ENCODE results near the gene CDC42BPB. TPM values are rescaled to one million over a fixed set of nuclear protein-coding genes. Genes with fewer than 3 reads are reported as not detected.

Gene CDC42BPB
- total and polyA plus RNA-seq, 2 of the 13 experiments (the other 11 are each of a cell fraction or from before 2014, with no cell fraction given), result 19.7 to 32.3 TPM

DNA sequence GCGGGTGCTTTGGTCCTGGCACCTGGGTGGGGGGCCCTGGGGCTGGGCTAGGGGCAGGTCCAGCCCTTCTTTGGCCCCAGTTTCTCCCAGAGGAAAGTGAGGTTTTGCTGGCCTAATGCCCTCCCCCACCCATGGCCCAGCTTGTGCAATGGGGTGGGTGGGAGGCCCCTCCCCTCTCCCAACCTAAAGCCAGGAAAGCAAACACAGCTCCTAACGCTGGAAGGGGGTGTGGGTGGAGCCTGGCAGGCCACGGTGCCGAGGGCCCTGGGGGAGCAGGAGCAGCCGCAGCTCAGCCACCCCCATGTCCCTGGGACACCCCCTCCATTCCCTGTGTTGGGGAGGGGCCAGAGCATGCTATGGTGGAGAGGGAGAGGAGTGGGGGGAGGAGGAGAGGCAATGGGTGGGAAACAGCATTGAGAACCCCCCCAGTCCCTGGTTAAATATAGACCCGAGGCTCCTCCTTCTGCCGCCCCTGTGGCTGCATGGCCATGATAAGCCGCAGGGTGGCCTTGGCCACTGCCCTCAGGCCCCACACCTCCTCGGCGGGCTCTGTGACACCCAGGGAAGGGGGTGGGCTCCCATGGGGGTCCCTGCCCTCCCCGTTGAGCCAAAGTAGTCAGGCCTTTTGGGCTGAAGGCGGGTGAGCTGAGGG lies 41.9 kb upstream of the CDC42BPB start (continued):
- TF ChIP-seq ASH2L (IDR thresholded peaks at IDR 0.05; ENCODE audit: insufficient read length, low read depth, low read length) (peak; percentile 72), REL (CRISPR knock-in tag; conservative IDR thresholded peaks at IDR 0.05) (no peak; the same call in 1 of the 2 replicates), U2AF1 (optimal IDR thresholded peaks at IDR 0.05; ENCODE audit: low read depth, low read length) (no peak), ATF2 (CRISPR knock-in tag; IDR thresholded peaks at IDR 0.05) (peak; percentile 86; the same call in 1 of the 2 replicates), ZNF451 (CRISPR knock-in tag; IDR thresholded peaks at IDR 0.05) (peak; percentile 51), STAT5B (CRISPR knock-in tag; IDR thresholded peaks at IDR 0.05) (no peak), TRIM22 (IDR thresholded peaks at IDR 0.05) (no peak), TCF7L2 (IDR thresholded peaks at IDR 0.05; ENCODE audit: low read depth, low read length) (no peak), ZNF773 (CRISPR knock-in tag; IDR thresholded peaks at IDR 0.05; ENCODE audit: borderline replicate concordance) (0 out of 2 replicates have a peak, but pooled peaks have one; percentile 44), ZNF224 (CRISPR knock-in tag; IDR thresholded peaks at IDR 0.05) (no peak), ZNF768 (CRISPR knock-in tag; IDR thresholded peaks at IDR 0.05) (0 out of 2 replicates have a peak, but pooled peaks have one; percentile 10), ZMAT3 (CRISPR knock-in tag; conservative IDR thresholded peaks at IDR 0.05) (peak; percentile 32; the same call in 1 of the 2 replicates), HIVEP1 (CRISPR knock-in tag; IDR thresholded peaks at IDR 0.05) (peak; percentile 95), ZNF430 (CRISPR knock-in tag; IDR thresholded peaks at IDR 0.05) (no peak), E2F1 (CRISPR knock-in tag; IDR thresholded peaks at IDR 0.05) (0 out of 2 replicates have a peak, but pooled peaks have one; percentile 56)
- TF ChIP-seq, protein P1, sequence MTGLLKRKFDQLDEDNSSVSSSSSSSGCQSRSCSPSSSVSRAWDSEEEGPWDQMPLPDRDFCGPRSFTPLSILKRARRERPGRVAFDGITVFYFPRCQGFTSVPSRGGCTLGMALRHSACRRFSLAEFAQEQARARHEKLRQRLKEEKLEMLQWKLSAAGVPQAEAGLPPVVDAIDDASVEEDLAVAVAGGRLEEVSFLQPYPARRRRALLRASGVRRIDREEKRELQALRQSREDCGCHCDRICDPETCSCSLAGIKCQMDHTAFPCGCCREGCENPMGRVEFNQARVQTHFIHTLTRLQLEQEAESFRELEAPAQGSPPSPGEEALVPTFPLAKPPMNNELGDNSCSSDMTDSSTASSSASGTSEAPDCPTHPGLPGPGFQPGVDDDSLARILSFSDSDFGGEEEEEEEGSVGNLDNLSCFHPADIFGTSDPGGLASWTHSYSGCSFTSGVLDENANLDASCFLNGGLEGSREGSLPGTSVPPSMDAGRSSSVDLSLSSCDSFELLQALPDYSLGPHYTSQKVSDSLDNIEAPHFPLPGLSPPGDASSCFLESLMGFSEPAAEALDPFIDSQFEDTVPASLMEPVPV (CRISPR knock-in tag; IDR thresholded peaks at IDR 0.05), result no peak; the same call in 1 of the 2 replicates
- TF ChIP-seq, protein P2, sequence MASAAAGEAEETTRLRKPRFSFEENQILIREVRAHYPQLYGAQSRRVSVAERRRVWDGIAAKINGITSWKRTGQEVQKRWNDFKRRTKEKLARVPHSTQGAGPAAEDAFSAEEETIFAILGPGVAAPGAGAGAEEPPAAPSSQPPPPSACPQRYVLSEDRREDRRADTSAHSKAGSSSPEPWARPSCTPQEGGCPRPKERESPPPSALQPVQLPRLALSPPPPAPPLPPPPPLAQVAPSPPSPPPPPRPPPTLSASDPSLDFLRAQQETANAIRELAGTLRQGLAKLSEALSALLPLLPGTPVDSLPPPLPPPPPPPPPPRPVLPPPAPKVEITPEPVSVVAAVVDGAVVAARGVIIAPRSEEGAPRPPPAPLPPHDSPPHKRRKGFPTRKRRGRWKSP (CRISPR knock-in tag; IDR thresholded peaks at IDR 0.05), result peak; percentile 49; the same call in 1 of the 2 replicates
